NCI-H1930 (cell line): ENCODE data around the gene PTPRE.

Experiments
- DNase-seq, 2 experiments: peaks; one replicate each; lab custom pipeline; 2025; lab: John Stamatoyannopoulos, UW

PTPRE gene

DNA sequence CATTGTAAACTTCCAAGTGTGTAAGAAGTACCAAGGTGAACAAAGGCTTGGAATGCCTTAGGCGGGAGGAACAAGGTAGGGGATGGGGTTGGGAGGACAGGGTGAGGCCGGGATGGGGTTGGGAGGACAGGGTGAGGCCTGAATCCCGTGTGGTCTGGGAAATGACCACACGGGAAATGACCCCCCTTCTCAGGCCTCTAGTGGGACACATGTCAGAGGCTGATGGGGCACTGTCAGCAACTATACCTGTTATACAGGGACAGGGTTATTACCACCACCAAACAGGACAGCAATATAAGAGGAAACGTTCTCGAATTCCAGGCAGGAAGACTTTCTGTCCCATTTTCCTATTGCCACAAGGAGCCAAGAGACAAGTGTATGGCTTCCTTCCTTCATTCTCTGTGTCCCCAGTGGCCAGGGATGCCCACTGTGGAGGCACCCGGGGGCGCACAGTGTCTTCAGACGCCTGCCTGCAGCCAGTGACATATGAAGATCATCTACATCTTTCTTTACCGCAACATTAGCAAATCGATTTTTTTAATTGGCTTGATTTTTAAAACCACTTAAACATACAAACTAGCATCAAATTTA lies 218.0 kb downstream of the PTPRE start:
- no peak for DNase-seq

DNA sequence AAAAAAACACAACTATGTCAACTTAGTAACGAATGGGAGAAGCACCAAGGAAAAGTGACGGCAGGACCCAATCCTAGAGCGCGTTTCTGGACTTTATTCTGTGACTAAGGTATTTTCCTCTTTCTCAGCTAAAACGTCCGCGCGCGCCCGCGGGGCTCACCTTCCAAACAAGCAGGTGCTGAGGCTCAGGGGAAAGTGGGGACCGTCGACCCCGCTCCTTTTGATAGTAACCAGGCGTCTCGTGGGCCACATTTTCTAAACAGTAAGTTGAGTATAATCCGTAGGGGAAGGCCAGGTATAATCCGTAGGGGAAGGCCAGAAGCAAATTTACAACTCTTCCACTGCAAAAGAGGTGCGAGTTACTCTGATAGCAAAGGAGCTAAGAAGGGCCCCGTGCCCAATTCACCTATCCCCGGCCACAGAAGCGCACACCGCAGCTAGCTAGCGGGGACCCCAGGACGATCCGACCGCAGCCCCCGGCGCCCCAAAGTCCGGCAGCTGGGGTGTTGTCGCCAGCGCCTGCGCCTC lies 218.6 kb downstream of the PTPRE start:
- no peak for DNase-seq

DNA sequence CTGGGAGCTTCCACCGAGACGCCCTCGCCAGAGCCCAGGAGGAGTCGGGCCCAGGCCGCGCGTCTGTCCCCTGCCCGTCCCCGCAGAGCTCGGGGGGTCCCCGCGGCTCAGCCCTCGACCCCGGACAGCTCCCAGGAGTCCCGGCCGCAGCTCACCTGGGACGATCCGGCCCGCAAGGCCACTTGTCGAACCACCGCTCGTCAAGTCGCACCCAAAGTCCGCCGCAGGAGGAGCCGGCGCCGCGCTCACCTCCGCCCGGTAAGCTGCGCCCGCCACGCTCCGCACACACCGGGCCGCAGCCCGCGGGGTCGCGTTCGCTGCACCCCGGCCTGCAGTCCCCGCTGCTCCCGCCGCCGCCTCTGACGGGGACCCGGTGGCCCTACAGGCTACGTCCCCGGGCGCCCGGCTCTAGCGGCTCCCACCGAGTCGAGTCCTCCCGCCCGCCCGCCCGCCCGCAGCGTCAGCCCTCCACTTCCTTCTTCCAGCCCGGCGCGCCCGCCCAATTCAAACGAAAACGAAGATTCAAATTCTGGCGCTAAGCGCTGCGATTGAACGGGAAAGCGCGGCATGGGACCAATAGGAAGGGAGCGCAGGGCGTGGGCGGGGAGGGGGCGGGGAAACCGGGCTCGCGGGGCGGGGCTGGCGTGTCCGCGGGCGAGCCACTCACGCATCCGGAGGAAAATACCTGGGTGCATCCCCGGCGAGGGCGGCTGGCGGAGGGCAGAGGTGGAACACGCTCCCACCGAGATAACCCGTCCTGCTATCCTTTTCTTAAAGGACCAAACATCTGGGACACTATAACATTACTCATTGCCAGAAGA lies 219.3 kb downstream of the PTPRE start, which contains the start of gene MKI67:
Gene MKI67, minus strand, starts transcription at position 480 of the 821 bp plus-strand sequence. CDS start 756 bp downstream, outside the sequence.
- peak; percentile 70 to 81 for DNase-seq

DNA sequence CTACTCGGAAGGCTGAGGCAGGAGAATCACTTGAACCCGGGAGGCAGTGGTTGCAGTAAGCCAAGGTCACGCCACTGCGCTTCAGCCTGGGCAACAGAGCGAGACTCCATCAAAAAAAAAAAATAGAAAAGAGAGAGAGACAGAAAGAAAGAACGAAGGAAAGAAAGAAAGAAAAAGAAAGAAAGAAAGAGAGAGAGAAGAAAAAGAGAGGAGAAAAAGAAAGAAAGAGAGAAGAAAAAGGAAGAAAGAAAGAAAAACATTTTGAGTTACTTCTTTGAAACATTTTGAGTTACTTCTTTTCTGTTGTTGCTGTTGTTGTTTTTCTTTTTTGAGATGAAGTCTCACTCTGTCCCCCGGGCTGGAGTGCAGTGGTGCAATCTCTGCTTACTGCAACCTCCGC lies 221.7 kb downstream of the PTPRE start:
- no peak for DNase-seq

DNA sequence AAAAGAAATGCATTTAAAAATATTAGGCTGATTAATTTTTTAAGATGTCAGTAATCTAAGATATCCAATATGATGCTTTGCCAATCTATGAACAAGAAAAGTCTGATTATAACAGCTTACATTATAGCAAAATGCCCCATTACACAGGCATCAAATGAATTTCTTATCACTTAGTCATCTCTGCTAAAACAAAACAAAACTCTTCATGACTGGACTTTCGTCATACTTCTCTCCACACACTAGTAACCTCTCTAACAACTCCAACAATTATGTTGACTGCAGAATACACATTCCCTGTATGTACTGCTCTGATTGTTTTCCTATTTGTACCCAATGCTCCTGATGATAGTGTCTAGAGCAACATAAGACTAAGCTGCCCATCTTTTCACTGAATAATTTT lies 223.1 kb downstream of the PTPRE start:
- DNase-seq, result no peak
